ENCODE data around the gene ZNF132. TPM values are rescaled to one million over a fixed set of nuclear protein-coding genes. Genes with fewer than 3 reads are reported as not detected.

The ZNF132 gene
- total RNA-seq, 4 donors from 2014 or later: 3.0 to 5.1 (median 3.5) TPM

DNA sequence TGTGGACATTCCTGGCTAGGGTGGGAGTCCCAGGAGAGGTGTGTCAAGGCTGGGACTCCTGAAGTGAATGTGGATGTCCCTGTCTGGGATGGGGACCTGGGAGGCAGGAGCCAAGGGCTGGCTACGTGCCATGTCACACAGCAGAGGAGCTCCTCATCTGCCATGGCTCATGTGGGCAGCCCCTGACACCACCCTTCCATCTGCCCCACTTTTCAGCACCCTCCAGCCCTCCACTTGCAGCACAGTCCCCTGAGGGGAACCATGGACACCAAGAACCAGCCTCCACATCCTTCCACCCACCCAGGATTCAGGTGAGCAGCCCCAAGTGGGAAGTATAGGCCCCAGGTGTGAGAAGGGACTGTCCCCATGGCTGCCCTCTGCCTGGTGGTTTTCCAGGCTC lies 37.9 kb upstream of the ZNF132 start:
- H3K27ac ChIP-seq: no peak overlapping the region

DNA sequence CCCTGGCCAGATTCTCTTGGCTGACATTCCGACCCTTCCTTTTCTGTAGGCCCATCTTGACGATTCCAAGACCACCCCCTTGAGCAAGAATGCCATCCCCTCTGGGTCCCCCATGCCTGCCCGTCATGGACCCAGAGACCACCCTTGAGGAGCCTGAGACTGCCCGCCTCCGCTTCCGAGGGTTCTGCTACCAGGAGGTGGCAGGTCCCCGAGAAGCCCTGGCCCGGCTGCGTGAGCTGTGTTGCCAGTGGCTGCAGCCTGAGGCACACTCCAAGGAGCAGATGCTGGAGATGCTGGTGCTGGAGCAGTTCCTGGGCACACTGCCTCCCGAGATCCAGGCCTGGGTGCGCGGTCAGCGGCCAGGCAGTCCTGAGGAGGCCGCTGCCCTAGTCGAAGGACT lies 37.2 kb upstream of the ZNF132 start:
- H3K4me1 ChIP-seq: peaks cover 13 to 19% (median 16%) of the 10 kb centered on the region in 4 donors
- in situ Hi-C loops (cut with MboI; ENCODE audit: low pct_ligation_motif_present in 1 of 4, low pct_unique_long_range_greater_than_20kb in 1 of 4, low sequenced_read_pairs in 3 of 4) (no loop called here), intact Hi-C loops (cut with DNase I; ENCODE audit: low total_unique reads) (no loop called here)
- TF ChIP-seq POLR2AphosphoS5 (IDR thresholded peaks at IDR 0.05) (no peak), EP300 (IDR thresholded peaks at IDR 0.05; ENCODE audit: low read depth) (no peak), POLR2A (IDR thresholded peaks at IDR 0.05) (no peak)
- TF ChIP-seq, protein P1, sequence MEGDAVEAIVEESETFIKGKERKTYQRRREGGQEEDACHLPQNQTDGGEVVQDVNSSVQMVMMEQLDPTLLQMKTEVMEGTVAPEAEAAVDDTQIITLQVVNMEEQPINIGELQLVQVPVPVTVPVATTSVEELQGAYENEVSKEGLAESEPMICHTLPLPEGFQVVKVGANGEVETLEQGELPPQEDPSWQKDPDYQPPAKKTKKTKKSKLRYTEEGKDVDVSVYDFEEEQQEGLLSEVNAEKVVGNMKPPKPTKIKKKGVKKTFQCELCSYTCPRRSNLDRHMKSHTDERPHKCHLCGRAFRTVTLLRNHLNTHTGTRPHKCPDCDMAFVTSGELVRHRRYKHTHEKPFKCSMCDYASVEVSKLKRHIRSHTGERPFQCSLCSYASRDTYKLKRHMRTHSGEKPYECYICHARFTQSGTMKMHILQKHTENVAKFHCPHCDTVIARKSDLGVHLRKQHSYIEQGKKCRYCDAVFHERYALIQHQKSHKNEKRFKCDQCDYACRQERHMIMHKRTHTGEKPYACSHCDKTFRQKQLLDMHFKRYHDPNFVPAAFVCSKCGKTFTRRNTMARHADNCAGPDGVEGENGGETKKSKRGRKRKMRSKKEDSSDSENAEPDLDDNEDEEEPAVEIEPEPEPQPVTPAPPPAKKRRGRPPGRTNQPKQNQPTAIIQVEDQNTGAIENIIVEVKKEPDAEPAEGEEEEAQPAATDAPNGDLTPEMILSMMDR (IDR thresholded peaks at IDR 0.05): no peak
- H3K9me3 ChIP-seq: no peaks in the 10 kb centered on the region
- H3K36me3 ChIP-seq: peaks cover 0 to 4% (median under 1%) of the 10 kb centered on the region in 4 donors
- DNase-seq: no peak
- H3K4me3 ChIP-seq: no peak overlapping the region
- WGBS, 2 donors (ENCODE audit: low coverage in 1 of 2): 92% methylated on average over 15 of the region's 15 CpGs; no CpG with 5 or more reads in 1 of the 2 donors
- peak overlapping the region; percentile 88 to 92 (median 90) for H3K27ac ChIP-seq
- H3K27me3 ChIP-seq: no peaks in the 10 kb centered on the region

More for the DNA sequence above, 37.9 kb upstream of the ZNF132 start:
- TF ChIP-seq, protein P1 (IDR thresholded peaks at IDR 0.05): no peak
- no peak for TF ChIP-seq POLR2A (IDR thresholded peaks at IDR 0.05)
- Histone ChIP-seq H3K9me3 (no peaks in the 10 kb centered on the region), H3K4me3 (no peak overlapping the region), H3K36me3 (no peaks in the 10 kb centered on the region), H3K4me1 (peaks cover 13 to 19% (median 16%) of the 10 kb centered on the region in 4 donors), H3K27me3 (no peaks in the 10 kb centered on the region)
- DNase-seq: no peak
- in situ Hi-C loops (cut with MboI; ENCODE audit: low pct_ligation_motif_present in 1 of 4, low pct_unique_long_range_greater_than_20kb in 1 of 4, low sequenced_read_pairs in 3 of 4): no loop called here
- 100% methylated on average over 1 of the region's 1 CpG; no CpG with 5 or more reads in 1 of the 2 donors for WGBS, 2 donors (ENCODE audit: low coverage in 1 of 2)
- intact Hi-C loops (cut with DNase I; ENCODE audit: low total_unique reads): no loop called here

DNA sequence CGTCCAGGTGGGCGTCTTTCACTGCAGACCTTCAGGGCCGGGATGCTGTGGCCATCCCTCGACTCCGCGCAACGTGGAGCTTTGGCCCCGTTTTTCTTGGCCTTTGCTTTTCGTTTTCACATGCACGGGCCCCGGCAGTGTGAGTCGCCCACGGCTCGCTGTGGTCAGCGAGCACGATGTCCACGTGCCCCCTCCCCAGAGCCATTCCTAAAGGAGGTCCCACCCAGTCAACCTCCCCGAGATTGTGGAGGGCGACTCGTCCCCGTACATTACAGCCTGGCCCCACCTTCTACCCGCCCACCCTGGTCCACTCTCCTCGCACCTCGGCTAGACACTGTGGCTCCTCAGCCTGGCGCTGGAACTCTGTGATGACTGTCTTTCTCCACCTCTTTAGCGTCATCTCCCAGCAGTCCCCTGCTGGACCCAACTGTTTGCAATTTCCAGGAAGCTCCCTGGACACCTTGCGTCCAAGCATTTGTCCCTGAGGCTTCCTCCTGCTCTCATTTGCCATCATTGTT lies 36.6 kb upstream of the ZNF132 start:
- no peak for DNase-seq

DNA sequence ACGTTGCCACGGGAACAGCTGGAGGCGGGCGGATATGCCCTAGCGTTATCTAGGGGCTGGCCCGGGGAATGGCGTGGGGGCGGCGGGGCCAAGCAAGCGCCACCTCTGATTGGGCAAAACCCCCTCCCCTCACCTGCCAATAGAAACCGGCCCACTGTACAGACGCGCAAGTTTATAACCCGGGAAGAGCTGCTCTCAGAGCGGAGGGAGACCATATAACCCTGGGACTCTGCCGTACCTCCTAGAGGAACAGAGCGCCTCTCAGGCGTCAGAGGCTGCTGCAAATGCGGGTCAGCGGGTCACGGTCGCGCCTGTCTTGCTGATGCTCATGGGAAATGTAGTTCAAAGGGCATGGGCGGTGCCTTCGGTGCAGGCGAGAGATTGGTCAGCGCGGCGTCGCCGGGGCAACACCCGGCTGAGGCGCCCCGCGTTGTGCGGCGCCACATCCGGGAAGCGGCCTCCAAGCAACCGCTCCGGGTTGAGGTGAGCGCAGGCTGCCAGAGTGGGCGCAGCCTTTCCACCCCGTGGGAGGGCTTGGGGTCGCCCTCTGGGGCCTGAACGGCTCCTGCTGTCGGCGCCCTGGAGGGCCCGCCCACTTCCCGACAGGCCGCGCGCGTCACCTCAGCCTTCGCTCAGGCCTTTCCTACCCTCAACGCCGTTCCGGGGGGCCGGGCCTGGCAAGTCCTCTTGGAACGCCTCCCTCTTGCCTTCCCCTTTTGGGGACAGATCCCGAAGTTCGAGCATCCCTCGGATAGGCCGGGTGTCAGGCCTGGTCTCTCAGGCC lies 36.0 kb upstream of the ZNF132 start, which contains the start of gene ZNF446:
TSS of gene ZNF446 (plus strand) at position 639 of the 784 bp plus-strand sequence. CDS start 867 bp downstream, outside the sequence.
- peaks cover 0 to 11% (median 5%) of the 10 kb centered on the region in 4 donors for H3K36me3 ChIP-seq
- peak; percentile 97 for DNase-seq
- intact Hi-C loops (cut with DNase I; ENCODE audit: low total_unique reads): no loop called here
- in situ Hi-C loops (cut with MboI; ENCODE audit: low pct_ligation_motif_present in 1 of 4, low pct_unique_long_range_greater_than_20kb in 1 of 4, low sequenced_read_pairs in 3 of 4): no loop called here
- H3K27me3 ChIP-seq: no peaks in the 10 kb centered on the region
- no peaks in the 10 kb centered on the region for H3K9me3 ChIP-seq
- peak within 1 kb of the TSS; percentile 88 to 92 (median 90) for H3K27ac ChIP-seq
- TF ChIP-seq, protein P1 (IDR thresholded peaks at IDR 0.05): peak in 1 of 5 experiments; percentile 0
- TF ChIP-seq EP300 (IDR thresholded peaks at IDR 0.05; ENCODE audit: low read depth): no peak
- TF ChIP-seq POLR2AphosphoS5 (IDR thresholded peaks at IDR 0.05): peak; percentile 48 to 81 (median 71)
- peak; percentile 75 for TF ChIP-seq POLR2A (IDR thresholded peaks at IDR 0.05)
- 0% methylated on average over 1 to 60 of the region's 64 CpGs for WGBS, 2 donors (ENCODE audit: low coverage in 1 of 2)
- H3K4me3 ChIP-seq: peak within 1 kb of the TSS; percentile 54 to 75 (median 64)
- peaks cover 13 to 19% (median 16%) of the 10 kb centered on the region in 4 donors for H3K4me1 ChIP-seq

More for the DNA sequence above, 36.6 kb upstream of the ZNF132 start:
- intact Hi-C loops (cut with DNase I; ENCODE audit: low total_unique reads): no loop called here
- peak overlapping the region; percentile 54 to 75 (median 64) for H3K4me3 ChIP-seq
- in situ Hi-C loops (cut with MboI; ENCODE audit: low pct_ligation_motif_present in 1 of 4, low pct_unique_long_range_greater_than_20kb in 1 of 4, low sequenced_read_pairs in 3 of 4): no loop called here
- TF ChIP-seq POLR2A (IDR thresholded peaks at IDR 0.05): no peak
- TF ChIP-seq EP300 (IDR thresholded peaks at IDR 0.05; ENCODE audit: low read depth): no peak
- TF ChIP-seq, protein P1 (IDR thresholded peaks at IDR 0.05): no peak
- no peak for TF ChIP-seq POLR2AphosphoS5 (IDR thresholded peaks at IDR 0.05)
- H3K27ac ChIP-seq: peak overlapping the region; percentile 88 to 92 (median 90)
- WGBS, 2 donors (ENCODE audit: low coverage in 1 of 2): 2 to 5% methylated on average over 9 to 27 of the region's 27 CpGs
- peaks cover 0 to 10% (median 5%) of the 10 kb centered on the region in 4 donors for H3K36me3 ChIP-seq
- H3K9me3 ChIP-seq: no peaks in the 10 kb centered on the region
- H3K4me1 ChIP-seq: peaks cover 13 to 19% (median 16%) of the 10 kb centered on the region in 4 donors
- no peaks in the 10 kb centered on the region for H3K27me3 ChIP-seq
